HG02763 (cell line): ENCODE data around the gene DLG2.
A peak's percentile ranks its signal among the peaks of the same experiment; 100 is the strongest.
"Not testable (repeated sequence)": the region's sequence is repeated elsewhere in the genome, so short reads cannot be mapped to it uniquely, and the experiment has no call there.

Source experiments
- ATAC-seq: cut with Tn5 transposase; IDR thresholded peaks from one replicate; pipeline ENCODE4 v1.9.1; 2021; ENCODE audit warnings: mild to moderate bottlenecking, moderate library complexity; ENCODE audit not compliant: unreplicated experiment

DLG2 gene

DNA sequence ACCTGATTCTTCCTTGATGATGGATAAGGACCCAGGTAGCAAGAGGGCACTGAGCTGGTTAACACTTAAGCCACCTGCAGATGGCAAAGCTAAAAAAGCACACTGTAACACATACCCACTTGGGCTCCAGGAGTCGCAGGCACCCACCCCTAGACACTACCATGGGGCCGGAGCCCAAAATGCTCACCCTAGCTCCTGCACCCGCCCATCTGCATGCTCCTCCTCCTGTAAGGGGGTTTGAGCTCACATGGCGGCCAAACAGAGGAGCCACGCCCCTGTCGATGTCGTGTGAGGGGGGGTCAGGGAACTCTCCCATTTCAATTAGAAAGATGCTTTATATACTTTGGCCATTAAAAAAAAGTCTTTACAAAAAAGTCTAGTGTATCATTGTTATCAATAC lies 370.7 kb downstream of the DLG2 start:
- no peak for ATAC-seq

GRCh38 chr11:85249482-85249881 lies 377.7 kb downstream of the DLG2 start:
- no peak for ATAC-seq

GRCh38 chr11:85247797-85248196 lies 379.3 kb downstream of the DLG2 start:
- no peak for ATAC-seq

DNA sequence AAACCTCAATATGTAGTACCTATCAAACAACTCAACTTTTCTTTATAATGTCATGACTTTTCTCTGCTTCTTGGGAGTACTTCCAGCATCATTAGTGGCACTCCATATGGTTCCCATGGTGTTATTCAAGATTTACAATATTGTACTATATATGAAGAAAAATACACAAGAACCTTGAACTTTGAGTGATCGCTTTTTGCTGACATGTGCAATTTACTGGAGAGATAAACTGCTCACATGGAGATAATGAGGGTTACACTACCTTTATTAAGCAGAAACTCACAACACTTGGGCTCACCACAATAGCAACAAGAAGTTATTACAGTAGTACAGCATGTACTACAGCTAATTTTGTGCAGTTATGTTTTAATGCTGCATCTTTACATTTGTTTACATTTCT lies 388.2 kb downstream of the DLG2 start:
- no peak for ATAC-seq

DNA sequence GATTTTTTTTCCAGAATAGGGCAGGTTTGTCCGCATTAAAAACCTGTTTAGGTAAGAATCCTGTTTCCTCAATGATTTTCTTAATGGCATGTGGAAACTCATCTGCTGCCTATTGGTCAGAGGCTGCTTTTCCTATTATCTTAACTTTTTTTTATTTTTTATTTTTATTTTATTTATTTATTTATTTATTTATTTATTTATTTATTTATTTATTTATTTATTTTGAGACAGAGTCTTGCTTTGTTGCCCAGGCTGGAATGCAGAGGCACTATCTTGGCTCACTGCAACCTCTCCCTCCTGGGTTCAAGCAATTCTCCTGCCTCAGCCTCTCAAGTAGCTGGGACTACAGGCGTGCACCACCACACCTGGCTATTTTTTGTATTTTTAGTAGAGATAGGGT lies 389.1 kb downstream of the DLG2 start:
- ATAC-seq, result not testable (repeated sequence)

DNA sequence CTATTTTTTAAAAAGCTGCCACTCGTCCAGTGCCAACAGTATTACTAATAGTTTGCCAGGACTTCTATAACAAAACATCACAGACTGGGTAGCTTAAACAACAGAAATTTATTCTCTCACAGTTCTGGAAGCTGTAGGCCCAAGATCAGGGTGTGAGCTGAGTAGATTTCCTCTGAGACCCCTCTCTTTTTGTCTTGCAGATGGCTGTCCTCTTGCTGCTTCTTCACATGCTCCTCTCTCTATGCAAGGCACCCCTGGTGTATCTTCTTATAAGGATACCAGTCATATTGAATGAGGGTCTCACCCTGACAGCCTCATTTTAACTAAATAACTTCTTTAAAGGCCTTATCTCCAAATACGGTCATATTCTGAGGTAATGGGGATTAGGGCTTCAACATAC lies 390.9 kb downstream of the DLG2 start:
- no peak for ATAC-seq

DNA sequence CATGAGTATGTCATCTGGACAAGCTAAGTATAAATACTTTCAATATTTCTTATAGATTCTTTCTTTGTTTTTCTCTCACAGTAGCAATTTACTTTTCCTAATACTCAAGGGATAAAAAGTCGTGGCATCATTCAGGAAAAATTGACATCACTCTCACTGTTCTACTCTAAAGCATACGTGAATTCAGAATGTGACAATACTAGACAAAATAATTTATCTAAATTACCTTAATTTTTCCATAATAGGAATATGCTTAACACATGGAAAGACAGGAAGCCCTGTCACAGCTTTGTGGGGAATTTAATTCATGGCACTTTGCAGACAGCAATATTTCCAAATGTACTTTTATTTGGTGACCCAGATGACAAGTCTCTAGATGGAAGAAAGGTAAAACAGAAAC lies 394.6 kb downstream of the DLG2 start:
- ATAC-seq, result no peak

- ATAC-seq, result no peak
Measured at GRCh38 chr11:85231588-85231987, 395.6 kb downstream of the DLG2 start.

GRCh38 chr11:85229723-85230122 lies 397.4 kb downstream of the DLG2 start:
- ATAC-seq, result not testable (repeated sequence)

- no peak for ATAC-seq
Measured at GRCh38 chr11:85196968-85197367, 430.2 kb downstream of the DLG2 start.

GRCh38 chr11:85195934-85196333 lies 431.2 kb downstream of the DLG2 start:
- ATAC-seq, result no peak

DNA sequence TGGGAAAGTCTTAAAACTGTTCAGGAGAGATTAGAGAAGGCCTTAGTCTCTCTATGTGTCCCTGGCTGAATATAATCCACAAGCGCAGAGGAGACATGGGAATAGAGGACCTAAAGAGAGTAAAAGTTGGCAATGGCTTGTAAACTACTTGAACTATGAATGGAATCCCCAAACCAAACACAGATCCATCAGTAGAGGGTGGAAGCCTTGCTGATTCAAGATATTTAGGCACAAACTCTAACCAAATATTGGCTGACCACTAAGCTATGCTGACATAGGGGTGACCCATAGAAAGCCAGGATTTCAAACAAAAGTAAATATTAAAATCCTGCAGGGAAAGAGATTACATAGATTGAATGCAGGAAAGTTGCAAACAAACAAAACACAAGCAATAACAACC lies 439.2 kb downstream of the DLG2 start:
- ATAC-seq, result no peak

DNA sequence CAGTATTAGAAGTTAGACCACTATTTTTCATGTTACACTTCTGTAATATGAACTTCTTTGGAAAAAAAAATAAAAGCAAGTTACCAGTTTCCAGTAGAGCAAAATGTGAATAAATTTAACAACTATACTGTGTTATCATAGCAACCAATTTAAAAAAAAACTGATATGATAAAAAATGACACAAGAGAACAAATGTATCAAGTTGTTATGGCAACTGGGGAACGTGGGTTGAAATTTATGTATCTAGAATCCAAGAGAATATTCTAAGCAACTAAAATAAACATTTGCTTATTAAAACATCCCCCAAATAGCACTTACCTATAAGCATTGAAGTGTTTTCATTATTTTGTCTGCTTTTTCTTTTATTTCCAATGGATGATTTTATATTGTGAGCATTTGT lies 442.4 kb downstream of the DLG2 start:
- ATAC-seq, result no peak

- ATAC-seq, result peak; percentile 68
Measured at GRCh38 chr11:85182441-85183387, 444.4 kb downstream of the DLG2 start.

DNA sequence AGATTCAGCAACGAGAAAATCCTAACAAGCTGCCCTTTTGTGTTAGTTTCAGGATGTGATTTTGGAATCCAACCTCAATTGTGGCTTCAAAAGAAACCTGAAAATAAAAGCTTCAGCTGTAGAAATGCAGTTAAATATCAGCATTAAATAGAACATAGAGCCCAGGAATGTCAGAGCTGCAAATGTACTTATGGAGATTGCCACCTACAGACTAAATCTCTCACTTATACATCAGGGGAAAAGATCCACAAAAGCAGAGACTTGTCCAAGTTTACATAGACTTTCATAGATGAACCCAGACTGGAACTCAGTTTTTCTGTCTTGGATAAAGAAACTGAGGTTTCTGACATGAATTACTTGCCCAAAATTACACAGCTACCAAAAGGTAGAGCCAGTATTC lies 446.6 kb downstream of the DLG2 start:
- no peak for ATAC-seq

- no peak for ATAC-seq
Measured at GRCh38 chr11:85171648-85172257, 455.4 kb downstream of the DLG2 start.

GRCh38 chr11:85170184-85170583 lies 457.0 kb downstream of the DLG2 start:
- no peak for ATAC-seq

- no peak for ATAC-seq
Measured at GRCh38 chr11:85167471-85167870, 459.7 kb downstream of the DLG2 start.

DNA sequence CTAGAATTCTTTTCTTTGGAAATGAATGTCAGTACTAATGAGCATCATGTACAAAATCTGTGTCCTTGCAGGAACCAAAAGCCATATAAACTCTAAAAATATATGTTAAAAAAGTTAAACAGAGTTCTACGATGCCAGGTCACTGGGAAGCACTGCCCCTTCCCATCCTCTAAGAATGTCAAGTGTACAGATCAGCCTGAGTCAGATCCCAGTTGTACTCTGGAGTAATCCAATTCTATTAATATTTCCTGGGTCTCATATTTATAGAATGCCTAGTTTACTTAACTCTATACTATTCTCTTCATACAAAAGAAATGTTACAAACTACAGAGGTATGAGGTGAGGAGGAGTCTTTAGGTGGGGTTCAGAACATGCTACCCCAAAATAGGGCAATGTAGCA lies 460.1 kb downstream of the DLG2 start:
- no peak for ATAC-seq

DNA sequence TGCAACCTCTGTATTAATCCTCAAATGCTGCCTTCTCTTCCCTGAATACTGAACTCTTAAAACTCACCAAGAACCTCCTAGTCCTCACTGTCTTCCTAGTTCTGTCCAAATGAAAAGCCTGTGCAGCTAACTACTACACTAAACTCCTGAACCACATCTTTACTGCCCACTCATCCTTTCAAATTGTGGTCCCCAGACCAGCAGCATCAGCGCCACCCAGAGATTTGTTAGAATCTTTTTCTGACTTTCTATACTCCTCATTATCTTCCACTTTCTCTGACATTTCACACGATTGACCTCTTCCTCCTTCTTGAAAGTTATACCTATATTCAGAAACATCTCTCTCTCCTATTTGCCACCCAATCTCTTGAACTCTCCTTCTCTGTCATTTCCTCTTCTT lies 461.3 kb downstream of the DLG2 start:
- no peak for ATAC-seq

DNA sequence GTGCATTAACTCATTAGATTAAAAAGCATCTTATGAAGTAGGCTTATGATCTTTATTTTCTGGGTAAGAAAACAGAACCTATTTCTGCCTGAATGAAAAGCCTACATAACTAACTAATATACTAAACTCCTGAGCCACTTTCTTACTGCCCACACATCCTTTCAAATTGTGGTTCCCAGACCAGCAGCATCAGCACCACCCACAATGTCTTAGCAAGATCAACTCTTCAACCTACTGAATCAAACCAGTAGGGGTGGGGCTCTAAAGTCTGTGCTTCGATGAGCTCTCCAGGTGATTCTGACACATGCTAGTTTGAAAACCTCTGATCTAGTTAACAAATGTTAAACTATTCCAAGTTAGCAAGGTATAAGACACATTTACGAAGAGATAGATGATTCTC lies 462.4 kb downstream of the DLG2 start:
- ATAC-seq, result no peak

- no peak for ATAC-seq
Measured at GRCh38 chr11:85154294-85154693, 472.9 kb downstream of the DLG2 start.
